Measurements from ENCODE around the gene SEPTIN12. TPM values are rescaled to one million over a fixed set of nuclear protein-coding genes. Genes with fewer than 3 reads are reported as not detected.

The SEPTIN12 gene
- total and polyA plus RNA-seq, 2 of the 8 experiments (the other 6 are each of a cell fraction or from before 2014, with no cell fraction given): 0.24 TPM; not detected in 1

DNA sequence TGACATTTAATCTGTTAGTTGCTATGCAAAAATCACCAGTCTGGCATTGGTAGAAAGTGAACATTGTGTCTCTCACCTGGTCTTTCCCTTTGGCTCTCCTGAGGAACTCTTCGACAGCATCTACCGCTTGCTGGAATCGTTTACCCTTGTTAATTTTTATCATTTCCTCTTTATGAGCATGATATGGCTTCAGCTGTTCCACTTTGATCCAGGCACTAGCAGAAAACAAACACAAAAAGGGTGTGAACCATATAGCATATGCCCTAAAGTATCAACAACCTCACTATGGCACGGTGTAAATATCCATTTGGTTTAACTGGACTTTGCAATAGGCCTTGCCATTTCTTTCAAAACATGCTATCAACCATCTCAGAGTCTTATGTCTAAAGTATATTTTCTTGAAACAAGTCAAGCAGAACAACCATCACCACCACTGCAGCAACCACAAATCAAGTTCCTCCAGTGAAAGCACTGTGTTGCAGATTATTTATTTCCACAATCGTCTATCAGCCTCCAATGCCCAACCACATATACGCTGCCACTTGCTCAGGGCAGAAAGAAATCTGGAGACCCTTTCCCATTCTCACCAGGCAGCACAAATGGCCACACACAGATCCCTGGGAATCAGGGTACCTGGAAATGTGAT, 44.7 kb upstream of the SEPTIN12 start:
- Histone ChIP-seq H3K4me1 (replicated peaks in 1 of 4; ENCODE audit: control insufficient read depth in 3 of 4, insufficient read depth in 4 of 4, low read length in 3 of 4) (no peaks in the 10 kb centered on the region), H2BK15ac (ENCODE audit: low read length) (no peak overlapping the region), H3K23ac (ENCODE audit: insufficient read length) (no peak overlapping the region), H3K9me3 (ENCODE audit: insufficient read depth in 2 of 2, low read depth in 1 of 2, low read length in 1 of 2) (no peaks in the 10 kb centered on the region), H2BK20ac (ENCODE audit: low read length) (no peak overlapping the region), H2AFZ (ENCODE audit: low read length) (no peak overlapping the region), H2BK5ac (ENCODE audit: low read depth, low read length) (no peak overlapping the region), H3K4ac (replicated peaks; ENCODE audit: insufficient read length, low read depth, low read length) (no peak overlapping the region), H3K27me3 (replicated peaks in 1 of 4; ENCODE audit: control insufficient read depth in 3 of 4, extremely low read depth in 1 of 4, insufficient read depth in 3 of 4, low read length in 3 of 4) (no peaks in the 10 kb centered on the region), H3K9ac (replicated peaks in 1 of 4; ENCODE audit: extremely low read depth in 1 of 4, low read depth in 3 of 4, low read length in 3 of 4) (no peak overlapping the region), H3K4me3 (ENCODE audit: extremely low read depth in 1 of 4, insufficient read depth in 2 of 4, low read depth in 3 of 4, low read length in 4 of 4) (no peak overlapping the region), H2BK120ac (replicated peaks; ENCODE audit: low read depth, low read length) (no peak overlapping the region), H3K14ac (ENCODE audit: insufficient read length) (no peak overlapping the region), H3K56ac (replicated peaks; ENCODE audit: insufficient read length, low read depth, low read length) (no peak overlapping the region), H3K18ac (ENCODE audit: extremely low read depth, low read length) (no peak overlapping the region), H3K79me1 (ENCODE audit: low read depth, low read length) (peaks cover 4% of the 10 kb centered on the region; the same call in 1 of the 2 replicates), H4K91ac (replicated peaks; ENCODE audit: insufficient read length, low read length) (no peak overlapping the region), H4K20me1 (replicated peaks in 1 of 2; ENCODE audit: control insufficient read depth in 1 of 2, insufficient read depth in 2 of 2, low read length in 2 of 2) (peaks cover 2% of the 10 kb centered on the region in 2 experiments), H2BK12ac (ENCODE audit: low read depth, low read length) (no peak overlapping the region), H3K36me3 (ENCODE audit: control insufficient read depth in 2 of 4, insufficient read depth in 4 of 4, low read length in 3 of 4) (peaks cover 23 to 70% (median 43%) of the 10 kb centered on the region in 4 experiments), H2AK5ac (ENCODE audit: low read depth, low read length) (no peak overlapping the region), H4K5ac (ENCODE audit: insufficient read length, low read depth, low read length) (no peak overlapping the region), H3K27ac (ENCODE audit: low read depth, low read length) (no peak overlapping the region), H3K23me2 (ENCODE audit: low read depth, low read length) (no peaks in the 10 kb centered on the region), H3K4me2 (ENCODE audit: insufficient read depth in 1 of 2, low read depth in 2 of 2, low read length in 2 of 2) (no peak overlapping the region), H4K8ac (ENCODE audit: extremely low read depth, insufficient read depth, low read length) (no peak overlapping the region), H3K79me2 (ENCODE audit: control insufficient read depth in 1 of 2, insufficient read depth in 2 of 2, low read length in 2 of 2) (0 out of 4 replicates have a peak, but pooled peaks cover 0 to 4% of the 10 kb centered on the region in 2 experiments)
- WGBS, 2 experiments (ENCODE audit: extremely low coverage in 1 of 2, insufficient coverage in 1 of 2, insufficient read length in 1 of 2, insufficient replicate concordance in 2 of 2, low coverage in 1 of 2, low lambda C conversion rate in 2 of 2, missing lambda C conversion rate in 1 of 2): 88% methylated on average over 6 of the region's 6 CpGs; no CpG with 5 or more reads in 1 of the 2 experiments
- TF ChIP-seq NRF1 (IDR thresholded peaks at IDR 0.05; ENCODE audit: low read depth, low read length): no peak
- no peak for TF ChIP-seq POU5F1 (IDR thresholded peaks at IDR 0.05; ENCODE audit: low read depth, low read length)
- no peak for TF ChIP-seq SP1 (IDR thresholded peaks at IDR 0.05; ENCODE audit: low read depth, low read length)
- TF ChIP-seq EZH2 (IDR thresholded peaks at IDR 0.05; ENCODE audit: low read depth, low read length, severe bottlenecking): no peak
- no peak for TF ChIP-seq TBP (IDR thresholded peaks at IDR 0.05; ENCODE audit: low read depth, low read length)
- TF ChIP-seq SIRT6 (IDR thresholded peaks at IDR 0.05; ENCODE audit: low read length): no peak
- no peak for TF ChIP-seq ASH2L (IDR thresholded peaks at IDR 0.05; ENCODE audit: low read length)
- no peak for TF ChIP-seq FOSL1 (IDR thresholded peaks at IDR 0.05; ENCODE audit: insufficient read depth, low read depth, low read length)
- no peak for TF ChIP-seq SP4 (IDR thresholded peaks at IDR 0.05; ENCODE audit: low read length)
- TF ChIP-seq EP300 (IDR thresholded peaks at IDR 0.05; ENCODE audit: borderline replicate concordance in 1 of 2, low read depth in 2 of 2, low read length in 2 of 2): no peak
- ChIA-PET CTCF (ENCODE audit: partially characterized antibody) (interaction anchor here (0.7 kb wide), 1 partner anchor 10 kb away, joined by 4 read pairs; no protein-coding TSS in a partner anchor), POLR2A (ENCODE audit: partially characterized antibody) (no interaction called here)
- DNase-seq (ENCODE audit: low read depth in 1 of 2, low spot score in 2 of 2) (no peak), FAIRE-seq (no peak)

All from H1 (cell line).